Muscle of leg (tissue), 11 donors: ENCODE results near the gene RABL2B. TPM values are rescaled to one million over a fixed set of nuclear protein-coding genes. Genes with fewer than 3 reads are reported as not detected.

ENCODE experiments used
- DNase-seq: peaks from one replicate; pipeline ENCODE4 v3.0.0; 2013
- H3K27ac ChIP-seq: one replicate; pipeline ENCODE4 v1.5.1; 2013; ENCODE audit warnings: mild to moderate bottlenecking, low read length, control low read depth
- H3K27me3 ChIP-seq: one replicate; pipeline ENCODE4 v1.6.1; 2013; ENCODE audit warnings: low read length; ENCODE audit not compliant: control insufficient read depth, insufficient read depth
- H3K36me3 ChIP-seq: one replicate; pipeline ENCODE4 v1.6.1; 2013; ENCODE audit warnings: low read length; ENCODE audit not compliant: control insufficient read depth, insufficient read depth
- H3K4me1 ChIP-seq: one replicate; pipeline ENCODE4 v1.6.1; 2013; ENCODE audit warnings: low read length; ENCODE audit not compliant: control insufficient read depth, insufficient read depth
- H3K4me3 ChIP-seq: one replicate; pipeline ENCODE4 v1.5.1; 2013; ENCODE audit warnings: low read length, control low read depth
- H3K9me3 ChIP-seq: replicated peaks from 2 replicates; pipeline ENCODE4 v1.6.1; 2013; ENCODE audit warnings: low read depth, low read length; ENCODE audit not compliant: control insufficient read depth
- WGBS: methylation state at CpG from one replicate; pipeline ENCODE4 v1.1.5; 2013; ENCODE audit warnings: missing lambda C conversion rate; ENCODE audit not compliant: insufficient coverage; 5-methylcytosine and 5-hydroxymethylcytosine counted together
- polyA plus RNA-seq, 8 donors: library from polyadenylated mRNA; unstranded; fragments of 120-200 nt; gene quantifications; one replicate each; pipeline versions ENCODE4 v1.2.1 to v1.2.3, GENCODE V29; 2013; ENCODE audit warnings: inconsistent platforms in 1 of 8, low replicate concordance in 1 of 8; ENCODE audit not compliant: insufficient read length in 8 of 8, insufficient read depth in 1 of 8
- total RNA-seq: library from RNA; stranded (reverse); fragments of 120-200 nt; gene quantifications from one replicate; pipeline ENCODE4 v1.2.4, GENCODE V29; 2013

RABL2B gene
- total and polyA plus RNA-seq, 9 donors: 9.9 to 29.8 (median 19.2) TPM

GRCh38 chr22:50730941-50731661 is 52.3 kb downstream of the RABL2B start:
- Histone ChIP-seq H3K9me3 (no peaks in the 10 kb centered on the region), H3K4me3 (no peak overlapping the region), H3K4me1 (peaks cover 18% of the 10 kb centered on the region), H3K27ac (no peak overlapping the region), H3K27me3 (peaks cover 46% of the 10 kb centered on the region), H3K36me3 (peaks cover 2% of the 10 kb centered on the region)
- no peak for DNase-seq
- 22% methylated on average over 43 of the region's 76 CpGs for WGBS

DNA sequence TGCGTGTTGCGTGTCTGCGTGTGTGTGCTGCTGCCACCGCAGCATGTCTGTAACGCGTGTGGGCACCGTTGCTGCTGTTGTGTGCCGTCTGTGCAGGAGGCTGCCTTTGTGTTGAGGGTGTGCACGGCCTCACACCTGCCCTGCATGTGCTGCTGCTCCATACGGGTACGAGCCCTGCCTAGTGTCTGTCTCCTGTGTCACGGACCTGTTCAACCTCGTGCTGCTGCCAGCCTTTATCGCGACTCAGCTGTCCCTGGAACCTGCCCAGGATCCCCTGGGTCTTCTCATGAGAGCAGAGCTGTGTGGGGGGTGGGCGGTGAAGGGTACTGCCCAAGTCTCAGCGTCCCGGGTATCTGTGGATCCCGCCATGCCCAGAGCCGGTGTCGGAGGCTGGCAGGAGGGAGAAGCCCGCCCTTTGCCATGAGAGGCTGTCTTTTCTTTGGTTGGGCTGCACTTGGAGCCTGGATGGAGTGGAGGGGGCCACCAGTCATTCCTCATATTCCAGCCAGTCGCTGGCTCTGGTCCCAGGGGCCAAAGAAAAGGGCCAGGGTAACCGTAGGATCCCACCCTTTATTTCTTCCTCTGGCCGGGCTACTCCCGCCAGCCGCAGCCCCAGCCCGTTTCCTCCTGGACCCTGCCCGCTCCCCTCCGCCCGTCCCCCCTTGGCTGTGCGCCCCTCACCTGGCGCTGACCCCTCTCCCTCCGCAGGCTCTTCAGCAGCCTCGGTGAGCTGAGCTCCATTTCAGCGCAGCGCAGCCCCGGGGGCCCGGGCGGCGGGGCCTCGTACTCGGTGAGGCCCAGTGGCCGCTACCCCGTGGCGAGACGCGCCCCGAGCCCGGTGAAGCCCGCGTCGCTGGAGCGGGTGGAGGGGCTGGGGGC is 53.2 kb downstream of the RABL2B start:
- Histone ChIP-seq H3K36me3 (peaks cover 3% of the 10 kb centered on the region), H3K27me3 (peaks cover 43% of the 10 kb centered on the region), H3K4me1 (peaks cover 18% of the 10 kb centered on the region), H3K4me3 (no peak overlapping the region), H3K9me3 (no peaks in the 10 kb centered on the region), H3K27ac (no peak overlapping the region)
- WGBS: 36% methylated on average over 47 of the region's 54 CpGs
- no peak for DNase-seq

DNA sequence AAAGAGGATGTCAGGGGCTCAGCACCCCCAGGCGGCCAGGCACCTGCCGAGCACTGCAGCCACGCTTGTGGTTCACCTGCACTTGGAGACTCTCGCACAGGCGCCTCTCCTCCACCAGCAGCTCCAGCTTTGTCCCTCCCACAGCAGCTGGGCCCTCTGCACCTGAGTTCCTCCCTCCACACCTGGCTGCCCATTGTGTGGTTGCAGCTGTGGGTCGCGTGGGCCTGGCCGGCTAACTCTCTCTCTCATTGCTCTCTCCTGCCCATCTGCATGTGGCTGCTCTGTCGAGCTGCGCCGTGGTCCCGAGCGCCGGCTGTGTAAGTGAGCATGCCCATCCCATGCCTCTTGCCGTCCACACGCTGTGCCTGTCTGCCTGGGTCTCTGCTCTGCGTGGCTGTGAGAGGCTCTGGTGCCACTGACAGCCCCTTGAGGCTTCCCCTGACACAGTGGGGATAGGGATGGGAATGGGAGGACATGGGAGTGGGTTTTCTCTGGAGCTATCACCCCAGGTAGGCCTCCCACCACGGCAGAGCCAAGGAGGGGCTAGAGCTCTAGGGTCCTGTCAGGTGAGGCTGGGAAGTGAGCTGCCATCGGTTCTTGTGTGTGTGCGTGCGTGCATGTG is 53.9 kb downstream of the RABL2B start:
- peaks cover 40% of the 10 kb centered on the region for H3K27me3 ChIP-seq
- no peaks in the 10 kb centered on the region for H3K9me3 ChIP-seq
- H3K27ac ChIP-seq: no peak overlapping the region
- 78% methylated on average over 19 of the region's 21 CpGs for WGBS
- no peak for DNase-seq
- H3K4me1 ChIP-seq: peaks cover 18% of the 10 kb centered on the region
- H3K36me3 ChIP-seq: peaks cover 4% of the 10 kb centered on the region
- no peak overlapping the region for H3K4me3 ChIP-seq

GRCh38 chr22:50728523-50728931 is 54.9 kb downstream of the RABL2B start:
- H3K27me3 ChIP-seq: peaks cover 31% of the 10 kb centered on the region
- 75% methylated on average over 1 of the region's 2 CpGs for WGBS
- no peak overlapping the region for H3K27ac ChIP-seq
- H3K9me3 ChIP-seq: no peaks in the 10 kb centered on the region
- H3K4me1 ChIP-seq: peaks cover 18% of the 10 kb centered on the region
- peaks cover 4% of the 10 kb centered on the region for H3K36me3 ChIP-seq
- no peak for DNase-seq
- no peak overlapping the region for H3K4me3 ChIP-seq

GRCh38 chr22:50727678-50728522 is 55.5 kb downstream of the RABL2B start:
- Histone ChIP-seq H3K27ac (no peak overlapping the region), H3K4me1 (peaks cover 15% of the 10 kb centered on the region), H3K27me3 (peaks cover 27% of the 10 kb centered on the region), H3K36me3 (peaks cover 4% of the 10 kb centered on the region), H3K9me3 (no peaks in the 10 kb centered on the region), H3K4me3 (no peak overlapping the region)
- no peak for DNase-seq
- 83% methylated on average over 21 of the region's 23 CpGs for WGBS

- peaks cover 12% of the 10 kb centered on the region for H3K4me1 ChIP-seq
- no peak overlapping the region for H3K4me3 ChIP-seq
- no peak for DNase-seq
- 81% methylated on average over 14 of the region's 14 CpGs for WGBS
- H3K27me3 ChIP-seq: peaks cover 21% of the 10 kb centered on the region
- H3K9me3 ChIP-seq: no peaks in the 10 kb centered on the region
- H3K27ac ChIP-seq: no peak overlapping the region
- peaks cover 4% of the 10 kb centered on the region for H3K36me3 ChIP-seq
Measured at GRCh38 chr22:50726643-50727340, 56.6 kb downstream of the RABL2B start.

- H3K9me3 ChIP-seq: no peaks in the 10 kb centered on the region
- no peak overlapping the region for H3K4me3 ChIP-seq
- no peak for DNase-seq
- H3K27me3 ChIP-seq: peaks cover 25% of the 10 kb centered on the region
- no peak overlapping the region for H3K27ac ChIP-seq
- peaks cover 7% of the 10 kb centered on the region for H3K4me1 ChIP-seq
- peaks cover 4% of the 10 kb centered on the region for H3K36me3 ChIP-seq
- 78% methylated on average over 6 of the region's 7 CpGs for WGBS
Measured at GRCh38 chr22:50725597-50725996, 57.8 kb downstream of the RABL2B start.

- peaks cover 4% of the 10 kb centered on the region for H3K36me3 ChIP-seq
- no peak for DNase-seq
- H3K4me3 ChIP-seq: no peak overlapping the region
- WGBS: 77% methylated on average over 8 of the region's 8 CpGs
- no peaks in the 10 kb centered on the region for H3K4me1 ChIP-seq
- H3K9me3 ChIP-seq: no peaks in the 10 kb centered on the region
- peaks cover 20% of the 10 kb centered on the region for H3K27me3 ChIP-seq
- H3K27ac ChIP-seq: no peak overlapping the region
Measured at GRCh38 chr22:50724616-50725015, 58.8 kb downstream of the RABL2B start.

GRCh38 chr22:50723991-50724390 is 59.4 kb downstream of the RABL2B start:
- WGBS: 91% methylated on average over 4 of the region's 7 CpGs
- H3K36me3 ChIP-seq: peaks cover 4% of the 10 kb centered on the region
- H3K4me1 ChIP-seq: no peaks in the 10 kb centered on the region

More at GRCh38 chr22:50723991-50724390, 59.4 kb downstream of the RABL2B start:
- no peaks in the 10 kb centered on the region for H3K9me3 ChIP-seq
- peaks cover 26% of the 10 kb centered on the region for H3K27me3 ChIP-seq
- H3K27ac ChIP-seq: no peak overlapping the region
- H3K4me3 ChIP-seq: no peak overlapping the region
- no peak for DNase-seq
